Ascending aorta (tissue), 2 donors: Measurements from ENCODE around the gene STK40. TPM values are rescaled to one million over a fixed set of nuclear protein-coding genes. Genes with fewer than 3 reads are reported as not detected.
A peak's percentile ranks its signal among the peaks of the same experiment; 100 is the strongest.

Experiments
- DNase-seq, 2 donors: peaks; one replicate each; pipeline ENCODE4 v3.0.0-alpha.2; 2019; ENCODE audit warnings: low spot score in 2 of 2
- H3K27ac ChIP-seq, 2 donors: fragments of 200-600 bp; sonication (generic); one replicate each; pipeline ENCODE4 v1.5.1; 2016 to 2017; ENCODE audit warnings: mild to moderate bottlenecking in 1 of 2
- H3K27me3 ChIP-seq: fragments of 200-600 bp; sonication (generic); one replicate; pipeline ENCODE4 v1.5.1; 2017
- H3K36me3 ChIP-seq, 2 donors: fragments of 200-600 bp; sonication (generic); one replicate each; pipeline ENCODE4 v1.5.1; 2016
- H3K4me1 ChIP-seq, 2 donors: fragments of 200-600 bp; sonication (generic); one replicate each; pipeline ENCODE4 v1.5.1; 2016 to 2017; ENCODE audit warnings: mild to moderate bottlenecking in 1 of 2
- H3K4me3 ChIP-seq, 2 donors: fragments of 200-600 bp; sonication (generic); one replicate each; pipeline ENCODE4 v1.5.1; 2016 to 2017; ENCODE audit warnings: mild to moderate bottlenecking in 1 of 2
- H3K9me3 ChIP-seq, 2 donors: fragments of 200-600 bp; sonication (generic); one replicate each; pipeline ENCODE4 v1.5.1; 2016
- CTCF ChIP-seq, 3 experiments: fragments of 200-600 bp in 2 of 3; fragments of 450-650 bp in 1 of 3; sonication (generic) in 2 of 3; IDR thresholded peaks; one replicate each; pipeline ENCODE4 v1.5.1; 2016 to 2019; ENCODE audit warnings: antibody characterized with exemption in 3 of 3, mild to moderate bottlenecking in 1 of 3, moderate library complexity in 1 of 3
- intact Hi-C: fragments of 100-400 bp; cut with DNase I; formaldehyde crosslinking; loops from one replicate; pipeline ENCODE4 v1.15.1; 2023
- total RNA-seq: library from RNA; depleted of rRNA; stranded (reverse); fragments of >200 nt; gene quantifications from one replicate; pipeline ENCODE4 v1.1.0, GENCODE V29; 2016

The STK40 gene
- total RNA-seq, 1 donor from 2014 or later = 77.0 TPM

- DNase-seq = peak; percentile 58 to 94
- intact Hi-C loops = loop anchor here (1.0 to 2.0 kb wide), 3 partner anchors 53 to 322 kb away; no protein-coding TSS in a partner anchor
- Histone ChIP-seq H3K36me3 (peaks cover 11 to 16% of the 10 kb centered on the region in 2 donors), H3K27me3 (no peaks in the 10 kb centered on the region), H3K27ac (peak overlapping the region; percentile 1 to 24), H3K4me3 (no peak overlapping the region), H3K4me1 (no peaks in the 10 kb centered on the region), H3K9me3 (no peaks in the 10 kb centered on the region)
- TF ChIP-seq CTCF (IDR thresholded peaks at IDR 0.05) = peak; percentile 86 to 94 (median 92)
Measured at GRCh38 chr1:36420836-36421317, 35.2 kb upstream of the STK40 start.

- no peak overlapping the region for H3K4me3 ChIP-seq
- H3K27ac ChIP-seq = no peak overlapping the region
- no peak for TF ChIP-seq CTCF (IDR thresholded peaks at IDR 0.05)
- no peaks in the 10 kb centered on the region for H3K4me1 ChIP-seq
- H3K9me3 ChIP-seq = no peaks in the 10 kb centered on the region
- peaks cover 11 to 16% of the 10 kb centered on the region in 2 donors for H3K36me3 ChIP-seq
- intact Hi-C loops = loop anchor here (1.0 to 2.0 kb wide), 2 partner anchors 52 to 322 kb away; no protein-coding TSS in a partner anchor
- H3K27me3 ChIP-seq = no peaks in the 10 kb centered on the region
- DNase-seq = no peak
Measured at GRCh38 chr1:36420409-36420808, 34.7 kb upstream of the STK40 start.

- H3K4me3 ChIP-seq = no peak overlapping the region
- H3K4me1 ChIP-seq = no peaks in the 10 kb centered on the region
- no peaks in the 10 kb centered on the region for H3K27me3 ChIP-seq
- no peak for TF ChIP-seq CTCF (IDR thresholded peaks at IDR 0.05)
- H3K36me3 ChIP-seq = peaks cover 11 to 16% of the 10 kb centered on the region in 2 donors
- intact Hi-C loops = no loop called here
- H3K27ac ChIP-seq = no peak overlapping the region
- DNase-seq = no peak
- H3K9me3 ChIP-seq = no peaks in the 10 kb centered on the region
Measured at GRCh38 chr1:36419569-36419968, 33.8 kb upstream of the STK40 start.

DNA sequence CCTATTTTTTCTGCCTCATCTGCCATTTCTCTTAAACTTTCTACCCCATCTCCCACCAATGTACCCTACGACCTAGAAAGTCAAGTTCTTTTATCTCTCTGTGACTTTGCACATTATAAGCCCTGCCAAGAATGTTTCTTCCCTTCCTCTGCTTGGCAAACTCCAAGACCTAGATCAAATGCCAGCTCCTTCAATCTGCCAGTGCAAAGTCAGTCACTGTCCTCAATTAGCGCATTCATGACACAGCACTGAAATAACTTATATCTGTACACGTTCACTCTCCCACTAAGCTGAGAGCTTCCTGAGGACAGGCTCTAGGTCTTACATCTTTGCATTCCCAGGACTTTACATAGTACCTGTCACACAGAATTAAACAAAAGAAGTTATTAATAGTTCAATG is 33.4 kb upstream of the STK40 start:
- Histone ChIP-seq H3K27ac (no peak overlapping the region), H3K27me3 (no peaks in the 10 kb centered on the region), H3K4me1 (no peaks in the 10 kb centered on the region), H3K9me3 (no peaks in the 10 kb centered on the region), H3K4me3 (no peak overlapping the region), H3K36me3 (peaks cover 11 to 16% of the 10 kb centered on the region in 2 donors)
- intact Hi-C loops = no loop called here
- no peak for DNase-seq
- no peak for TF ChIP-seq CTCF (IDR thresholded peaks at IDR 0.05)

GRCh38 chr1:36417931-36418330 is 32.2 kb upstream of the STK40 start:
- no peak for DNase-seq
- no peak for TF ChIP-seq CTCF (IDR thresholded peaks at IDR 0.05)
- Histone ChIP-seq H3K9me3 (no peaks in the 10 kb centered on the region), H3K4me3 (no peak overlapping the region), H3K4me1 (no peaks in the 10 kb centered on the region), H3K27me3 (no peaks in the 10 kb centered on the region), H3K27ac (no peak overlapping the region), H3K36me3 (peaks cover 11 to 13% of the 10 kb centered on the region in 2 donors)
- intact Hi-C loops = no loop called here
